Aorta (tissue), 5 donors: Measurements from ENCODE around the gene RAB8B. TPM values are rescaled to one million over a fixed set of nuclear protein-coding genes. Genes with fewer than 3 reads are reported as not detected.

Source experiments
- ATAC-seq: fragments of 200-7000 bp; cut with Tn5 transposase; one replicate; pipeline ENCODE4 v1.9.1; 2022; ENCODE audit warnings: moderate library complexity; ENCODE audit not compliant: low FRiP score
- DNase-seq, 2 donors: peaks; one replicate each; pipeline ENCODE4 v3.0.0-alpha.2; 2020
- H3K27ac ChIP-seq, 2 donors: one replicate each; pipeline ENCODE4 v1.5.1; 2013; ENCODE audit warnings: low read length in 2 of 2, mild to moderate bottlenecking in 2 of 2, moderate library complexity in 2 of 2, control low read depth in 1 of 2, inconsistent platforms in 1 of 2, low read depth in 1 of 2
- H3K27me3 ChIP-seq, 2 donors: one replicate each; pipeline ENCODE4 v1.6.1; 2013; ENCODE audit warnings: control low read depth in 1 of 2, low read length in 1 of 2, mild to moderate bottlenecking in 1 of 2, moderate library complexity in 1 of 2; ENCODE audit not compliant: insufficient read depth in 2 of 2, control insufficient read depth in 1 of 2
- H3K36me3 ChIP-seq, 2 donors: one replicate each; pipeline ENCODE4 v1.6.1; 2013; ENCODE audit warnings: control low read depth in 1 of 2, low read length in 1 of 2, mild to moderate bottlenecking in 1 of 2; ENCODE audit not compliant: insufficient read depth in 2 of 2, control insufficient read depth in 1 of 2
- H3K4me1 ChIP-seq, 2 donors: one replicate each; pipeline ENCODE4 v1.6.1; 2013; ENCODE audit warnings: low read length in 2 of 2, control low read depth in 1 of 2, mild to moderate bottlenecking in 1 of 2, moderate library complexity in 1 of 2; ENCODE audit not compliant: insufficient read depth in 2 of 2, control insufficient read depth in 1 of 2
- H3K4me3 ChIP-seq, 2 donors: one replicate each; pipeline ENCODE4 v1.5.1; 2013; ENCODE audit warnings: low read length in 2 of 2, control low read depth in 1 of 2, mild to moderate bottlenecking in 1 of 2
- H3K9me3 ChIP-seq: one replicate; pipeline ENCODE4 v1.6.1; 2013; ENCODE audit warnings: mild to moderate bottlenecking, low read length; ENCODE audit not compliant: control insufficient read depth
- WGBS, 2 donors: extraction: QIAGEN DNeasy Blood & Tissue Kit; methylation state at CpG; one replicate each; pipeline ENCODE4 v1.1.7; 2013; 5-methylcytosine and 5-hydroxymethylcytosine counted together
- intact Hi-C, 2 donors: fragments of 100-400 bp; cut with DNase I; formaldehyde crosslinking; loops; one replicate each; pipeline versions ENCODE4 v1.14.2 to v1.15.0; 2022
- polyA plus RNA-seq, 2 donors: library from polyadenylated mRNA; stranded (reverse); fragments of 200-250 nt; gene quantifications; one replicate each; pipeline ENCODE4 v1.2.3, GENCODE V29; 2013
- total RNA-seq, 2 donors: library from RNA; stranded (reverse); fragmentation: NEBNext Ultra II Directional; extraction: Animal tissue kit (Norgen Biotek cat#: 25700); gene quantifications; one replicate each; pipeline ENCODE4 v1.2.1, GENCODE V29; 2021
- donor health status: healthy with polysubstance abuse.
- donor health status: Bipolar disorder and iron deficiency.
- donor health status: DM: no; HTN: no; CAD: no.
- donor health status: DM: no; HTN: no; CAD: no.
- donor health status: DM: yes; HTN: yes; CAD: no.

The RAB8B gene
- total and polyA plus RNA-seq, 4 donors = 14.8 to 47.9 (median 29.6) TPM

DNA sequence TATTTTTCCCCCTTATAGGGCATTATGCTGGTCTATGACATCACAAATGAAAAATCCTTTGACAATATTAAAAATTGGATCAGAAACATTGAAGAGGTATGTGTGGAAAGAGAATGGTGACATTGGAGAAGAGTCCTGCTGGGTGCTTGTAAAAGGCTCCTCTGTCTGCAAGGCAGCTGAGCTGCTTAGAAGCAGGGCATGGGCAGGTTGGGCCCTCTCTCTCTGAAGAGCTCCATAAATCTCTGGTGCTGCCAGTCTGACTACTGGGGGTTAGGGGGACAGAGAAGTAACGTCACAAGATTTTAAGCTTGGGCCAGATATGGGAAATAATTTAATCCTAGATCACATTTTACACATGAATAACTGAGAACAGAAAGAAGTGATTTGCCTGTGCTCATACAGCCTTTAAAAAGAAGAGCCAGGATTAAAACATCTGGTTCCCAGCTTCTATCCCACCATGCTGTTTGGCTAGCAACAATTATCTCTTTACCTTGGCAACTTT lies 66.1 kb downstream of the RAB8B start:
- Histone ChIP-seq H3K4me3 (no peak overlapping the region), H3K27ac (no peak overlapping the region), H3K27me3 (no peaks in the 10 kb centered on the region), H3K36me3 (peaks cover 3% of the 10 kb centered on the region in 2 donors), H3K4me1 (no peaks in the 10 kb centered on the region), H3K9me3 (no peaks in the 10 kb centered on the region)
- WGBS, 2 donors = 45 to 59% methylated on average over 1 of the region's 1 CpG
- intact Hi-C loops = no loop called here
- DNase-seq (no peak), ATAC-seq (no peak)

DNA sequence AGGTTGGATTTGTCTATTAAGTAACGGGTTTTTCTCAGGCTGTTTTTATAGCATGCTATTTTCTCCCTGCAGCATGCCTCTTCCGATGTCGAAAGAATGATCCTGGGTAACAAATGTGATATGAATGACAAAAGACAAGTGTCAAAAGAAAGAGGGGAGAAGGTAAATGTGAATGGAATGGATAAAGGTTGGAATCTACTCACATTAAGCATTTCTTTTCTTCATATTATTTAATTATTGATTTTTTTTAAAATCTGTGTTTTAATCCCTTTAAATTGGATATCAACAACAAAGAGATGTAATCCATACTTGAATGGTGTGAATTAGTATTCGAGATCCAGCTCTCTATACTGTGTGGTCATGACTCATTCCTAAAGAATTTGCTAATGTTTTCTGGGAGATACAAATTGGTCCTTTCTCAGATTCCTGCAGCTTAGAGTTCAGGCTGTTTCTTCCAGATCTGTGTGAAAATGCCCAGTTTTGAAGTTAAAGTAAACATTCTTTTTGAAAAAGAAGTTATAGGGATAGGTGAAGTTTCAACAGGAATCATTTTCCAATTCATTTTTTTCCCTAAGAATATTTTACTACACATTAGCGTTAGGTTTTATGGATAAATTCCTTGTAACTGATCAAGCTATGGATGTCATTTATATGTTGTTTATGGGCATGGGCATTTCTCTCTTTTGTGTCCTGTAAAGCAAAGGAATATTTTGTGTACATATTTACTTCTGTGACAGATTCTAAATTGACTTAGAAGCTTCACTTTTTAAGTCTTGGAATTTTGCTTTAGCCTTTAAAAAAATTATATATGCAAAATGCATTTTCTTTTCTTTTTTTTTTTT lies 67.2 kb downstream of the RAB8B start:
- intact Hi-C loops = no loop called here
- Histone ChIP-seq H3K9me3 (no peaks in the 10 kb centered on the region), H3K4me1 (no peaks in the 10 kb centered on the region), H3K27ac (no peak overlapping the region), H3K36me3 (peaks cover 1 to 3% of the 10 kb centered on the region in 2 donors), H3K4me3 (no peak overlapping the region), H3K27me3 (no peaks in the 10 kb centered on the region)
- ATAC-seq (no peak), DNase-seq (no peak)
- WGBS, 2 donors = 18 to 19% methylated on average over 5 of the region's 5 CpGs

DNA sequence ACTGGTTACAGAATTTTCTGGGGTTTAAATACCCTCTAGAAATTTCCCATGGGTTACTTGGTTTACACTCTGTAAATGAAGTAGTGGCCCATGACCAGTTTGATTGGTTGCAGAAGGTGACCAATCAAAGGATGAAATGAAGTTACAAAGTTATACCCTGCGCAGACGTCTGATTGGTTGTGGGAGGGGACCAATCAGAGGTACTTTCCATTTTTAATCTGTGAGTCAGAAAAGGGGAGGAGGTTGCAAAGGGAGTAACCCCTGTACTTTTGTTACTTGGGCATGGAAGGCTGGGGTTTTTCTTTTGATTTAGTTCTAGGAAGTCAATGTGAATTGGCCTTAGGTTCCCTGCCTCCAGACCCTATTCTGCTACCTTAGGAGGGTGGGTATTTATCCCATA lies 69.3 kb downstream of the RAB8B start:
- no peaks in the 10 kb centered on the region for H3K4me1 ChIP-seq
- 92 to 95% methylated on average over 2 of the region's 2 CpGs for WGBS, 2 donors
- intact Hi-C loops = no loop called here
- no peak overlapping the region for H3K27ac ChIP-seq
- DNase-seq = no peak
- H3K36me3 ChIP-seq = peaks cover 1 to 7% of the 10 kb centered on the region in 2 donors
- no peaks in the 10 kb centered on the region for H3K9me3 ChIP-seq
- no peak overlapping the region for H3K4me3 ChIP-seq
- ATAC-seq = no peak
- H3K27me3 ChIP-seq = no peaks in the 10 kb centered on the region

DNA sequence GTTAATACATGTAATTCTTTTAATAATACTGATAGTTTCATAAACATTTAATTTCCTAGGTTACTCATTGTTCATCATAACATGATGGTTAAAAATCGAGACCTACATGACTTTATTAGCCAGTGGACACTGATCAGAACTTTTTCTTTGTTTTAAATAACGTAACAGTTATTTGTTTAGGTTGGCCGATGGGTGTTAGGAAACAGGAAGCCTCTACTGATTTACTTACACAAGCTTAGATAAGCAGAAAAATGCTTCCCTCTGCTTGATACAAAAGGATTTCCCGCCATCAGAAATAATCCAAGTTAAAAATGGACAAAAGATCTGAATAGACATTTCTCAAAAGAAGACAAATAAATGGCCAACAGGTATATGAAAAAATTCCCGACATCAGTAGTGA lies 71.4 kb downstream of the RAB8B start:
- DNase-seq = no peak
- ATAC-seq = no peak
- intact Hi-C loops = no loop called here
- Histone ChIP-seq H3K27me3 (no peaks in the 10 kb centered on the region), H3K4me3 (no peak overlapping the region), H3K4me1 (no peaks in the 10 kb centered on the region), H3K36me3 (peaks cover 2 to 8% of the 10 kb centered on the region in 2 donors), H3K27ac (no peak overlapping the region), H3K9me3 (no peaks in the 10 kb centered on the region)
- 66 to 78% methylated on average over 5 of the region's 5 CpGs for WGBS, 2 donors

DNA sequence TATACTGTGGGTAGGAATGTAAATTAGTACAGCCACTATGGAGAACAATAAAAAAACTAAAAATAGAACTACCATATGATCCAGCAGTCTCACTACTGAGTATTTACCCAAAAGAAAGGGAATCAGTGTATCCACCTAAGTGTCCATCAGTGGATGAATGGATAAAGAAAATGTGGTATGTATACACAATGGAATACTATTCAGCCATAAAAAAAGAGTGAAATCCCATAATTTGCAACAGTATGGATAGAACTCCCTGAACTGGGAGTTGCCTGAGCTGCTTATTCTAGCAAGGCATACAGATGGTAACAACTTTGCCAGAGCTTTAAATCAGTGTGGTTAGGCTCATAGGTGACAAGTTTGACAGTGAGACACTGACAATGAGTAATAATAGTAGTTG lies 71.9 kb downstream of the RAB8B start:
- no peak overlapping the region for H3K4me3 ChIP-seq
- H3K9me3 ChIP-seq = no peaks in the 10 kb centered on the region
- H3K27ac ChIP-seq = no peak overlapping the region
- intact Hi-C loops = no loop called here
- no peaks in the 10 kb centered on the region for H3K27me3 ChIP-seq
- H3K4me1 ChIP-seq = no peaks in the 10 kb centered on the region
- no peak for DNase-seq
- H3K36me3 ChIP-seq = peaks cover 2 to 8% of the 10 kb centered on the region in 2 donors
- no peak for ATAC-seq

DNA sequence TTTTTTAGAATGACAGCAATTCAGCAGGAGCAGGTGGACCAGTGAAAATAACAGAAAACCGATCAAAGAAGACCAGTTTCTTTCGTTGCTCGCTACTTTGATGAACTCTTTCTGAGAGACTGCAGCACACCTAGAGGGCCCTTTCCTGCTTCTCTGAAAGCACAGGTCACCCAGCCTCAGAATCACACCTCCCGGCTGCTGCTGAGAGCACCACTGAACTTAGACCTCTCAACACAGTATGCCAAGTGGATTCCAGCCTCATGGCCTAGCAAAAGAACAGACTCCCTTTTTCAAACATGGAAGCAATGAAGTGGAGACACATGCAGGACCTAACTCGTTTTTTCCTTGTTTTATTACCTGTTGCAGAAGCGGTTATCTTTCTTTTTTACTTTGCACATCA lies 74.1 kb downstream of the RAB8B start:
- H3K36me3 ChIP-seq = peaks cover 2 to 8% of the 10 kb centered on the region in 2 donors
- ATAC-seq (no peak), DNase-seq (no peak)
- H3K9me3 ChIP-seq = no peaks in the 10 kb centered on the region
- 89% methylated on average over 6 of the region's 6 CpGs for WGBS, 2 donors
- H3K4me3 ChIP-seq = no peak overlapping the region
- no peaks in the 10 kb centered on the region for H3K27me3 ChIP-seq
- H3K27ac ChIP-seq = no peak overlapping the region
- intact Hi-C loops = no loop called here
- no peaks in the 10 kb centered on the region for H3K4me1 ChIP-seq

DNA sequence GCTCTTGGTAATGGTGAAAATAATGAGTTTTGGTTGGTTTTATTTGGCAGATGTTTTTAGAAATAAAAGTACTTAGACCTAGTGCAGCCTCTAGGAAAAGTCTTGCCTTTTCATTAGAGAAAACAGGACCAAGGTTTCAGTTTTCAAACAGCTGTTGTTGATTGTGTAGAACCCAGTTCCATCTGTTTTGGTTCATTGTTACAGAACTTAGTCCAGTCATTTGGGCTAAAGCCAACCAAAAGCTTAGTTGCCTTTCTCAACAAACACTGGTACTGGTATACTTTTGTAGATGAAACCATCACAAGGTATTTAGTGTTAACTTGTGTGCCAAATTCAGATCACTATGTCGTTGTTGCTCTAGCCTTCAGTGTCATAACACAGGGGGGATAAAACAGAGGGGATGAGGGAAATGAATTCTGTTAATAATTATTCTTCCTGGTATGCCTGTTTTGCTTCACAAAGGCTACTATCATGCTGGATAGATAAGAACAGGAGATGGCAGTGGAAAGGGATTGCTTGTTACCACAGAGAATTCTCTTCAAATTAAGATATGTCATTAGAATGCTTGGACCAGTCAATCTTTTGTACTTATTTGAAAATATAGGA lies 75.4 kb downstream of the RAB8B start:
- no peaks in the 10 kb centered on the region for H3K9me3 ChIP-seq
- no peaks in the 10 kb centered on the region for H3K27me3 ChIP-seq
- no peaks in the 10 kb centered on the region for H3K4me1 ChIP-seq
- peaks cover 2 to 8% of the 10 kb centered on the region in 2 donors for H3K36me3 ChIP-seq
- no peak overlapping the region for H3K4me3 ChIP-seq
- intact Hi-C loops = no loop called here
- 66 to 73% methylated on average over 1 of the region's 1 CpG for WGBS, 2 donors
- H3K27ac ChIP-seq = no peak overlapping the region
- DNase-seq (no peak), ATAC-seq (no peak)

DNA sequence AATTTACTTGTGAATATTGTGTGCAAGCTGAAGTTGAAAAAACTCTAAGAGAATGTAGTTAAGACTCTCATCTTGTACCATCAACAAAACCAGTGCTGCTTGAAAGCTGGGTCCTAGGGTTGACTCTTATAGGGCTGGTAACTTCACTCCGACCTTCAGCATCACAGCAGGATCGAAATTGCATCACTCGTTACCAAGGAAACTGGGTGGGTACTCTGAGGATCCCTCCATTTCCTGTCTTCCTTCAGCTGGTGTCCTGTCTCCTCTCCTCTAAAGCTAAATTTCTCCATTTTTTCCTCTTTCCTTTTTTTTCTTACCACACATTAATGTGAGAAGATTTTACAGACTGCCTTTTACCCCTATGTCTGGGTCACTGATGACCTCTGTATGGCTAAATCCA lies 85.0 kb downstream of the RAB8B start:
- intact Hi-C loops = no loop called here
- ATAC-seq (no peak), DNase-seq (no peak)
- H3K27me3 ChIP-seq = no peaks in the 10 kb centered on the region
- no peaks in the 10 kb centered on the region for H3K36me3 ChIP-seq
- no peaks in the 10 kb centered on the region for H3K4me1 ChIP-seq
- H3K4me3 ChIP-seq = no peak overlapping the region
- H3K27ac ChIP-seq = no peak overlapping the region
- 89 to 93% methylated on average over 3 of the region's 3 CpGs for WGBS, 2 donors
- no peaks in the 10 kb centered on the region for H3K9me3 ChIP-seq
